OCI-LY7 (cell line): Measurements from ENCODE around the gene EPHB1. TPM values are rescaled to one million over a fixed set of nuclear protein-coding genes. Genes with fewer than 3 reads are reported as not detected.

Experiments
- BruUV-seq: library from RNA; stranded (reverse); fragments of 400-500 nt; replicated peaks from 2 replicates; lab custom pipeline; 2021; lab: Mats Ljungman, UMichigan
- CTCF ChIA-PET: fragments of 300-600 bp; sonication (Branson Sonifier 250); formaldehyde crosslinking; loops from one replicate; lab custom pipeline; 2022; ENCODE audit warnings: antibody characterized with exemption; ENCODE audit not compliant: unreplicated experiment; lab: Charles Lee
- POLR2A ChIA-PET: fragments of 300-600 bp; sonication (Branson Sonifier 250); formaldehyde crosslinking; loops from one replicate; lab custom pipeline; 2022; ENCODE audit warnings: antibody characterized with exemption; lab: Charles Lee
- DNase-seq: peaks from one replicate; pipeline ENCODE4 v3.0.0-alpha.2; 2015; ENCODE audit warnings: low spot score
- H2AFZ ChIP-seq: fragments of 200-600 bp; sonication (generic), shearing (Covaris generic); 2 replicates; pipeline ENCODE4 v1.6.1; 2014; ENCODE audit warnings: mild to moderate bottlenecking, antibody characterized with exemption, low read length, moderate library complexity
- H3K27ac ChIP-seq: fragments of 200-600 bp; sonication (generic); 2 replicates; pipeline ENCODE4 v1.5.1; 2014; ENCODE audit warnings: mixed run types, low read depth, mild to moderate bottlenecking, moderate library complexity, low read length, inconsistent platforms; ENCODE audit not compliant: poor library complexity, severe bottlenecking
- H3K36me3 ChIP-seq: fragments of 200-600 bp; sonication (generic); 2 replicates; pipeline ENCODE4 v1.6.1; 2014; ENCODE audit warnings: mild to moderate bottlenecking, antibody characterized with exemption, low read length, moderate library complexity, mixed read lengths; ENCODE audit not compliant: insufficient read depth
- H3K4me1 ChIP-seq: fragments of 200-600 bp; sonication (generic); 2 replicates; pipeline ENCODE4 v1.5.1; 2014; ENCODE audit warnings: mild to moderate bottlenecking, low read length; ENCODE audit not compliant: insufficient read depth, poor library complexity, severe bottlenecking
- H3K4me2 ChIP-seq: fragments of 200-600 bp; sonication (generic); 2 replicates; pipeline ENCODE4 v1.6.1; 2014; ENCODE audit warnings: mild to moderate bottlenecking, low read length
- H3K4me3 ChIP-seq: fragments of 200-600 bp; sonication (generic); 2 replicates; pipeline ENCODE4 v1.5.1; 2014; ENCODE audit warnings: mild to moderate bottlenecking, low read depth, low read length; ENCODE audit not compliant: poor library complexity, severe bottlenecking
- H3K79me2 ChIP-seq: fragments of 200-600 bp; sonication (generic); 2 replicates; pipeline ENCODE4 v1.6.1; 2016; ENCODE audit warnings: low read depth, mild to moderate bottlenecking, low read length, moderate library complexity, mixed read lengths; ENCODE audit not compliant: insufficient read depth
- H3K9me2 ChIP-seq: fragments of 200-600 bp; sonication (generic); 2 replicates; pipeline ENCODE4 v1.6.1; 2016; ENCODE audit warnings: mild to moderate bottlenecking, low read length, mixed read lengths; ENCODE audit not compliant: insufficient read depth
- H3K9me3 ChIP-seq: fragments of 200-600 bp; sonication (generic); 2 replicates; pipeline ENCODE4 v1.6.1; 2014; ENCODE audit warnings: mild to moderate bottlenecking, mixed run types, low read length, mixed read lengths
- H4K20me1 ChIP-seq: fragments of 200-600 bp; sonication (generic); 2 replicates; pipeline ENCODE4 v1.6.1; 2014; ENCODE audit warnings: mild to moderate bottlenecking, antibody characterized with exemption, low read length, moderate library complexity, mixed read lengths; ENCODE audit not compliant: insufficient read depth
- EZH2phosphoT487 ChIP-seq: fragments of 200-600 bp; sonication (generic); IDR thresholded peaks from 2 replicates; pipeline ENCODE4 v1.6.1; 2018; ENCODE audit warnings: low read depth, borderline replicate concordance, mild to moderate bottlenecking, mixed run types, antibody characterized with exemption, low read length, moderate library complexity, mixed read lengths
- intact Hi-C: fragments of 100-400 bp; cut with micrococcal nuclease; formaldehyde crosslinking; loops from one replicate; pipeline ENCODE4 v1.10.0; 2022; ENCODE audit not compliant: unreplicated experiment
- total RNA-seq, 2 experiments: library from RNA; depleted of rRNA in 1 of 2; stranded (reverse); fragments of >200 nt in 1 of 2; shearing (Covaris generic) in 1 of 2; gene quantifications; 2 replicates each; pipeline ENCODE4 v1.2.3, GENCODE V29; 2014 to 2022
- TF ChIP-seq, protein P1 (sequence below): fragments of 200-600 bp; sonication (generic); conservative IDR thresholded peaks from 2 replicates; pipeline ENCODE4 v1.5.1; 2014; ENCODE audit warnings: mild to moderate bottlenecking, antibody characterized with exemption, low read length, moderate library complexity, mixed read lengths

The EPHB1 gene
- total RNA-seq, 2 experiments from 2014 or later: 0.54 to 1.3 TPM

DNA sequence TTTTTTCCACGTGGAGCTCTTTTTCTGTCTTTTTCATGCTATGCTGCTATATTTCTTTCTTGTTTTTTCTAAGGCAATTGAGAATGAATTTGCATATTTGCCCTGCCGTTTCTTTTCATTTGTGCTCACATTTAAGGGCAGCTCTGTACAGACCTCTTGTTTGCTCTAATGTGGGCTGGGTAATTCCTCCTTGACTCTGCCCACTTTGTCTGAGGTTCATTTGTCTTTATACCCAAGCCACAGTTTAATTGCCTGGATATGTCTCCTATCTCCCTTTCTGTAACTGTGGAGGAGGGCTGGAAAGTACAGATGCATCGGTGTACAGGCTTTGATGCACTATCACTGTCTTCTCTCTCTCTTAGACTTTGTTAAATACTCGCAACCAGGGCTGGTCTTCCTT, 195.9 kb downstream of the EPHB1 start:
- TF ChIP-seq EZH2phosphoT487: no peak
- TF ChIP-seq, protein P1, sequence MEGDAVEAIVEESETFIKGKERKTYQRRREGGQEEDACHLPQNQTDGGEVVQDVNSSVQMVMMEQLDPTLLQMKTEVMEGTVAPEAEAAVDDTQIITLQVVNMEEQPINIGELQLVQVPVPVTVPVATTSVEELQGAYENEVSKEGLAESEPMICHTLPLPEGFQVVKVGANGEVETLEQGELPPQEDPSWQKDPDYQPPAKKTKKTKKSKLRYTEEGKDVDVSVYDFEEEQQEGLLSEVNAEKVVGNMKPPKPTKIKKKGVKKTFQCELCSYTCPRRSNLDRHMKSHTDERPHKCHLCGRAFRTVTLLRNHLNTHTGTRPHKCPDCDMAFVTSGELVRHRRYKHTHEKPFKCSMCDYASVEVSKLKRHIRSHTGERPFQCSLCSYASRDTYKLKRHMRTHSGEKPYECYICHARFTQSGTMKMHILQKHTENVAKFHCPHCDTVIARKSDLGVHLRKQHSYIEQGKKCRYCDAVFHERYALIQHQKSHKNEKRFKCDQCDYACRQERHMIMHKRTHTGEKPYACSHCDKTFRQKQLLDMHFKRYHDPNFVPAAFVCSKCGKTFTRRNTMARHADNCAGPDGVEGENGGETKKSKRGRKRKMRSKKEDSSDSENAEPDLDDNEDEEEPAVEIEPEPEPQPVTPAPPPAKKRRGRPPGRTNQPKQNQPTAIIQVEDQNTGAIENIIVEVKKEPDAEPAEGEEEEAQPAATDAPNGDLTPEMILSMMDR: no peak
- Histone ChIP-seq H3K9me3 (no peaks in the 10 kb centered on the region), H3K79me2 (no peaks in the 10 kb centered on the region), H3K4me2 (no peak overlapping the region), H3K9me2 (no peaks in the 10 kb centered on the region), H3K4me1 (no peaks in the 10 kb centered on the region), H3K36me3 (no peaks in the 10 kb centered on the region), H3K27ac (no peak overlapping the region), H4K20me1 (no peaks in the 10 kb centered on the region), H3K4me3 (no peak overlapping the region), H2AFZ (no peak overlapping the region)
- intact Hi-C loops: no loop called here
- no TSS peak for BruUV-seq
- DNase-seq: no peak
- CTCF ChIA-PET: no interaction called here
- POLR2A ChIA-PET: interaction anchor here (1.6 kb wide), 1 partner anchor 8 kb away, joined by 4 read pairs; no protein-coding TSS in a partner anchor

- Histone ChIP-seq H4K20me1 (no peaks in the 10 kb centered on the region), H3K4me3 (no peak overlapping the region), H3K4me1 (no peaks in the 10 kb centered on the region), H3K4me2 (no peak overlapping the region), H2AFZ (no peak overlapping the region), H3K36me3 (no peaks in the 10 kb centered on the region), H3K79me2 (no peaks in the 10 kb centered on the region), H3K9me2 (no peaks in the 10 kb centered on the region), H3K27ac (no peak overlapping the region), H3K9me3 (no peaks in the 10 kb centered on the region)
- BruUV-seq: no TSS peak
- ChIA-PET CTCF (no interaction called here), POLR2A (interaction anchor here (0.7 kb wide), 1 partner anchor 549 kb away, joined by 3 read pairs; no protein-coding TSS in a partner anchor)
- intact Hi-C loops: no loop called here
- TF ChIP-seq EZH2phosphoT487: no peak
- TF ChIP-seq, protein P1: no peak
- no peak for DNase-seq
Observed at GRCh38 chr3:134991472-134992010, 196.5 kb downstream of the EPHB1 start.

DNA sequence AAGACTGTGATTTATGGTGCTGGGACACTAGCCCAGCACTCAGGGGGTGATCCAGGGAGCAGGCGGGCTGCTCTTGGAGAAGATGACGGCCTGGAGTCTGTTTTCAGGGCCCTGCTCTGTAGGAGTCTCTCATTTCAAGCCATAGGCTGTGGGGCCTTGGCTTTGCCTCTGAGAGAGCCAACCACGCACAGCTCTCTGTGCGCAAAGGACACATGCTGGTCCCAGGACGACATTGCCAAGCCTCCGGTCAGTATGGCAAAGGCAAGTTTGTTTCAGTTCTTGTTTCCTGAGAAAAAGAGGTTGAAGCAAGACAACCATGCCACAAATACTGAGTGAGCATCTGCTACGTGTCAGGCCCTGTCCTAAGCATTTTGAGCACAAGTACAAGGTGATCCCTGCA, 197.1 kb downstream of the EPHB1 start:
- no peak overlapping the region for H3K4me3 ChIP-seq
- H3K27ac ChIP-seq: no peak overlapping the region
- TF ChIP-seq, protein P1: no peak
- TF ChIP-seq EZH2phosphoT487: no peak
- no peaks in the 10 kb centered on the region for H3K79me2 ChIP-seq
- no peak overlapping the region for H3K4me2 ChIP-seq
- H2AFZ ChIP-seq: no peak overlapping the region
- POLR2A ChIA-PET: interaction anchor here (0.7 kb wide), 1 partner anchor 549 kb away, joined by 3 read pairs; no protein-coding TSS in a partner anchor
- no peaks in the 10 kb centered on the region for H3K9me2 ChIP-seq
- no peaks in the 10 kb centered on the region for H4K20me1 ChIP-seq
- no peaks in the 10 kb centered on the region for H3K9me3 ChIP-seq
- CTCF ChIA-PET: no interaction called here
- intact Hi-C loops: no loop called here
- no TSS peak for BruUV-seq
- no peaks in the 10 kb centered on the region for H3K4me1 ChIP-seq
- no peaks in the 10 kb centered on the region for H3K36me3 ChIP-seq
- DNase-seq: no peak
